Measurements from ENCODE around the gene MALAT1.
A peak's percentile ranks its signal among the peaks of the same experiment; 100 is the strongest.

MALAT1 gene

GRCh38 chr11:65540290-65541092 lies 41.6 kb downstream of the MALAT1 start:
- DNase-seq: peak; percentile 92

GRCh38 chr11:65541093-65541982 lies 42.5 kb downstream of the MALAT1 start:
- no peak for DNase-seq

GRCh38 chr11:65542738-65543390 lies 44.0 kb downstream of the MALAT1 start:
- DNase-seq: no peak

GRCh38 chr11:65545853-65546216 lies 47.0 kb downstream of the MALAT1 start:
- DNase-seq: no peak

GRCh38 chr11:65546217-65546958 lies 47.5 kb downstream of the MALAT1 start:
- DNase-seq: peak; percentile 98

GRCh38 chr11:65547446-65548125 lies 48.7 kb downstream of the MALAT1 start:
- DNase-seq: peak; percentile 68

- no peak for DNase-seq
Measured at GRCh38 chr11:65548395-65548794, 49.5 kb downstream of the MALAT1 start.

- DNase-seq: no peak
Measured at GRCh38 chr11:65549096-65549495, 50.3 kb downstream of the MALAT1 start.

- DNase-seq: peak; percentile 78
Measured at GRCh38 chr11:65551572-65552387, 52.9 kb downstream of the MALAT1 start.

GRCh38 chr11:65552388-65552951 lies 53.6 kb downstream of the MALAT1 start:
- DNase-seq: no peak

- peak; percentile 87 for DNase-seq
Measured at GRCh38 chr11:65553301-65554001, 54.6 kb downstream of the MALAT1 start.

GRCh38 chr11:65554057-65554818 lies 55.4 kb downstream of the MALAT1 start:
- no peak for DNase-seq

- no peak for DNase-seq
Measured at GRCh38 chr11:65554842-65555430, 56.1 kb downstream of the MALAT1 start.

GRCh38 chr11:65555693-65556231 lies 56.9 kb downstream of the MALAT1 start:
- DNase-seq: no peak
